Measurements from ENCODE around the gene LAMTOR3.

DNA sequence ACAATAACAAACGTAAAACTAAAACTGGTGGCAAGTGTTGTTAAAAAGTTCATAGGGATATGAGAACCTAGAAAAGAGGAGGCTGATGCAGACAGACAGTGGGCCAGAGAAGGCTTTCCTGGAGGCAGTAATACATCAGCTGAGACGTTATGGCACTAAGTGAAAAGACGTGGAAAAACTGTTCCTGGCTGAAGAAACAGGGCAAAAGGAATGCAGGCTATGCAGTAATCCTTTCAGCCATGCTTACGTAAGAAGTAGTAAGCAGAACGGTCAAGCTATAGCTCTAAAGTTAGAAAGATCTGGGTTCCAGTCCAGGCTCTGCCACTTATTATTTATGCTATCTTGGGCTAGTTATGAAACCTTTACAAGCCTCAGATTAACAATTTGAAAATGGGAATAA lies 6.4 kb downstream of the LAMTOR3 start:
- TF ChIP-seq POLR2A (IDR thresholded peaks at IDR 0.05) (no peak), POLR2AphosphoS5 (IDR thresholded peaks at IDR 0.05) (no peak)
- TF ChIP-seq, protein P1, sequence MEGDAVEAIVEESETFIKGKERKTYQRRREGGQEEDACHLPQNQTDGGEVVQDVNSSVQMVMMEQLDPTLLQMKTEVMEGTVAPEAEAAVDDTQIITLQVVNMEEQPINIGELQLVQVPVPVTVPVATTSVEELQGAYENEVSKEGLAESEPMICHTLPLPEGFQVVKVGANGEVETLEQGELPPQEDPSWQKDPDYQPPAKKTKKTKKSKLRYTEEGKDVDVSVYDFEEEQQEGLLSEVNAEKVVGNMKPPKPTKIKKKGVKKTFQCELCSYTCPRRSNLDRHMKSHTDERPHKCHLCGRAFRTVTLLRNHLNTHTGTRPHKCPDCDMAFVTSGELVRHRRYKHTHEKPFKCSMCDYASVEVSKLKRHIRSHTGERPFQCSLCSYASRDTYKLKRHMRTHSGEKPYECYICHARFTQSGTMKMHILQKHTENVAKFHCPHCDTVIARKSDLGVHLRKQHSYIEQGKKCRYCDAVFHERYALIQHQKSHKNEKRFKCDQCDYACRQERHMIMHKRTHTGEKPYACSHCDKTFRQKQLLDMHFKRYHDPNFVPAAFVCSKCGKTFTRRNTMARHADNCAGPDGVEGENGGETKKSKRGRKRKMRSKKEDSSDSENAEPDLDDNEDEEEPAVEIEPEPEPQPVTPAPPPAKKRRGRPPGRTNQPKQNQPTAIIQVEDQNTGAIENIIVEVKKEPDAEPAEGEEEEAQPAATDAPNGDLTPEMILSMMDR (IDR thresholded peaks at IDR 0.05) = no peak
